Mesothelial cell of epicardium (in vitro differentiated cells): Measurements from ENCODE around the gene LOXHD1. TPM values are rescaled to one million over a fixed set of nuclear protein-coding genes. Genes with fewer than 3 reads are reported as not detected.

Experiments
- DNase-seq, 2 experiments: peaks; one replicate each; pipeline ENCODE4 v3.0.0; 2021; ENCODE audit warnings: low spot score in 2 of 2; ENCODE audit not compliant: unreplicated experiment in 2 of 2
- H3K27ac Mint-ChIP-seq: 2 replicates; pipeline ENCODE4 v1.8.0; 2021; ENCODE audit warnings: mixed read lengths
- H3K27me3 Mint-ChIP-seq: 2 replicates; pipeline ENCODE4 v1.8.0; 2021; ENCODE audit warnings: low read depth, mixed read lengths
- H3K36me3 Mint-ChIP-seq: 2 replicates; pipeline ENCODE4 v1.8.0; 2021; ENCODE audit warnings: mixed read lengths
- H3K4me1 Mint-ChIP-seq: 2 replicates; pipeline ENCODE4 v1.8.0; 2021; ENCODE audit warnings: mixed read lengths
- H3K4me3 Mint-ChIP-seq: 2 replicates; pipeline ENCODE4 v1.8.0; 2021; ENCODE audit warnings: mild to moderate bottlenecking, moderate library complexity, mixed read lengths
- H3K9me3 Mint-ChIP-seq: 2 replicates; pipeline ENCODE4 v1.8.0; 2021; ENCODE audit warnings: mixed read lengths
- total RNA-seq: library from RNA; stranded (reverse); gene quantifications from 3 replicates; pipeline ENCODE4 v1.2.1, GENCODE V29; 2021
- TF ChIP-seq, protein P1 (sequence below): fragments of 200-600 bp; sonication (generic); IDR thresholded peaks from one replicate; pipeline ENCODE4 v1.5.0; 2021; ENCODE audit warnings: antibody characterized with exemption; ENCODE audit not compliant: unreplicated experiment

LOXHD1 gene
- total RNA-seq, 1 donor from 2014 or later = 0.07 TPM

DNA sequence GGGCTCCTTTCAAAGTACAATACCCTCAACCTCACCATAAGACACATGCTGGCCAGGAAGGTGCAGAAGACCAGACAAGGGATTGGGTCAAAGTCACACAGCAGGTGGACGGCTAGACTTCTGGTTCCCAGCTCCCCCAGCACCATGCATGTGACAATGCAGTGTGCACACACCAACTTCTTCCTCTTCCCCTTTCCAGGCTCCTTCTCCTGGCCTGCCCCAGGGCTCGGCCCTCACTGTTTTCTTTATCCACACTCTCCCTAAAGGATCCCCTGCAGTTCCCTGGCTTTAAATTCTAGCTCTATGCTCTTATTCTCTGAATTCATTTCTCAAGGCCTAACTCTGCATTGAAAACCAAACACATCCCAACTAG is 82.3 kb downstream of the LOXHD1 start:
- Mint-ChIP-seq H3K27me3 (peaks cover 22% of the 10 kb centered on the region), H3K9me3 (no peaks in the 10 kb centered on the region), H3K36me3 (no peaks in the 10 kb centered on the region), H3K27ac (no peak overlapping the region), H3K4me3 (no peak overlapping the region), H3K4me1 (no peaks in the 10 kb centered on the region)
- no peak for DNase-seq
- TF ChIP-seq, protein P1, sequence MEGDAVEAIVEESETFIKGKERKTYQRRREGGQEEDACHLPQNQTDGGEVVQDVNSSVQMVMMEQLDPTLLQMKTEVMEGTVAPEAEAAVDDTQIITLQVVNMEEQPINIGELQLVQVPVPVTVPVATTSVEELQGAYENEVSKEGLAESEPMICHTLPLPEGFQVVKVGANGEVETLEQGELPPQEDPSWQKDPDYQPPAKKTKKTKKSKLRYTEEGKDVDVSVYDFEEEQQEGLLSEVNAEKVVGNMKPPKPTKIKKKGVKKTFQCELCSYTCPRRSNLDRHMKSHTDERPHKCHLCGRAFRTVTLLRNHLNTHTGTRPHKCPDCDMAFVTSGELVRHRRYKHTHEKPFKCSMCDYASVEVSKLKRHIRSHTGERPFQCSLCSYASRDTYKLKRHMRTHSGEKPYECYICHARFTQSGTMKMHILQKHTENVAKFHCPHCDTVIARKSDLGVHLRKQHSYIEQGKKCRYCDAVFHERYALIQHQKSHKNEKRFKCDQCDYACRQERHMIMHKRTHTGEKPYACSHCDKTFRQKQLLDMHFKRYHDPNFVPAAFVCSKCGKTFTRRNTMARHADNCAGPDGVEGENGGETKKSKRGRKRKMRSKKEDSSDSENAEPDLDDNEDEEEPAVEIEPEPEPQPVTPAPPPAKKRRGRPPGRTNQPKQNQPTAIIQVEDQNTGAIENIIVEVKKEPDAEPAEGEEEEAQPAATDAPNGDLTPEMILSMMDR = no peak

DNA sequence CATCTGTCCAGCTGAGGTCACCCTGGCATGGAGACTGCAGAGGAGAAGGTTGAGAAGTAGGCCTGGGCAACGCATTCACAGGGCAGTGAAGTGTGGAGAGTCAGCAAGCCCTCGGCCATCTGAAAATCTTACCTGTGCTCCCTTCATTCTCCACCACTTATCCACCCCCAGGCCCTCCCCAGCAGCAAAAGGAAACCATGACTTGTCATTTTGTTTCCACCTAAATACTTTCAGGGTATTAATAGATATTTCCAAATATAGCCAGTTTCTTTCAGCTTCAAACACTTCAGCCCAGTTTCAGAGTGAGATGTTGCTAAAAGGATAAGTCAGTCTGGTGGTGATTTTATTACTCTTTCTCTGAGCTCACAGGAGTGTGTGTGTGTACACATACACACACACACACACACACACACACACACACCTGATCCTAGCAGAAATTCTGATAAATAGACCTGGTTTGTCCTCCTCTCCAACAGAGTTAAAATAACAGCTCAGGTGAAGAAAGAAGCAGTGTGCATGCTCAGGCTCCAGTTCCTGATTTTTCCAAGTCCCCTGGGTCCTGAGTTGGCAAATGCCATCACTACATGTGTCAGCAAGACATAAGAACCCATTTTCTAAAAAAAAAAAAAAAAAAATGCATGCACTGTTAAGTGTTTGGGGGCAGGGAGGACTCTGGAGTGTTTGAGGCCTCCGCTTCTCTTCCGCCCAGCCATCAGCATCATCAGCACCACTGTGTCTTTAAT is 82.8 kb downstream of the LOXHD1 start:
- H3K36me3 Mint-ChIP-seq = no peaks in the 10 kb centered on the region
- H3K4me3 Mint-ChIP-seq = no peak overlapping the region
- H3K4me1 Mint-ChIP-seq = no peaks in the 10 kb centered on the region
- DNase-seq = no peak
- H3K27ac Mint-ChIP-seq = no peak overlapping the region
- H3K9me3 Mint-ChIP-seq = no peaks in the 10 kb centered on the region
- peaks cover 27% of the 10 kb centered on the region for H3K27me3 Mint-ChIP-seq
- TF ChIP-seq, protein P1 = no peak

- H3K27ac Mint-ChIP-seq = no peak overlapping the region
- H3K36me3 Mint-ChIP-seq = no peaks in the 10 kb centered on the region
- H3K9me3 Mint-ChIP-seq = no peaks in the 10 kb centered on the region
- no peaks in the 10 kb centered on the region for H3K4me1 Mint-ChIP-seq
- DNase-seq = no peak
- TF ChIP-seq, protein P1 = no peak
- H3K4me3 Mint-ChIP-seq = no peak overlapping the region
- peaks cover 35% of the 10 kb centered on the region for H3K27me3 Mint-ChIP-seq
These were observed 83.9 kb downstream of the LOXHD1 start for GRCh38 chr18:46573156-46573555.

- no peak for DNase-seq
- H3K9me3 Mint-ChIP-seq = no peaks in the 10 kb centered on the region
- no peak overlapping the region for H3K4me3 Mint-ChIP-seq
- H3K27me3 Mint-ChIP-seq = peaks cover 44% of the 10 kb centered on the region
- TF ChIP-seq, protein P1 = no peak
- H3K4me1 Mint-ChIP-seq = no peaks in the 10 kb centered on the region
- H3K27ac Mint-ChIP-seq = no peak overlapping the region
- no peaks in the 10 kb centered on the region for H3K36me3 Mint-ChIP-seq
These were observed 85.3 kb downstream of the LOXHD1 start for GRCh38 chr18:46571756-46572155.

GRCh38 chr18:46570666-46571065 is 86.4 kb downstream of the LOXHD1 start:
- Mint-ChIP-seq H3K27me3 (peaks cover 51% of the 10 kb centered on the region), H3K27ac (no peak overlapping the region), H3K9me3 (no peaks in the 10 kb centered on the region), H3K36me3 (no peaks in the 10 kb centered on the region), H3K4me3 (no peak overlapping the region), H3K4me1 (no peaks in the 10 kb centered on the region)
- no peak for DNase-seq
- TF ChIP-seq, protein P1 = no peak
